CD14-positive monocyte (primary cell): Measurements from ENCODE around the gene CDC73. TPM values are rescaled to one million over a fixed set of nuclear protein-coding genes. Genes with fewer than 3 reads are reported as not detected.

Source experiments
- DNase-seq, 3 donors: peaks; one replicate each; pipeline ENCODE4 v3.0.0-alpha.2; 2011 to 2022
- H2AFZ ChIP-seq: 2 replicates; pipeline ENCODE4 v1.6.0; 2012; ENCODE audit warnings: mild to moderate bottlenecking, low read depth, low read length, inconsistent platforms; ENCODE audit not compliant: insufficient read depth, poor library complexity, severe bottlenecking
- H3K27ac ChIP-seq, 2 donors: 1 replicate in 1 of 2; 2 replicates in 1 of 2; pipeline ENCODE4 v1.5.1; 2012 to 2013; ENCODE audit warnings: low read length in 2 of 2, control low read depth in 1 of 2, inconsistent platforms in 1 of 2, low read depth in 1 of 2, mild to moderate bottlenecking in 1 of 2
- H3K27me3 ChIP-seq, 2 donors: one replicate each; pipeline versions ENCODE4 v1.6.0 to v1.6.1; 2011 to 2013; ENCODE audit warnings: low read length in 2 of 2; ENCODE audit not compliant: control insufficient read depth in 2 of 2, insufficient read depth in 2 of 2
- H3K36me3 ChIP-seq, 2 donors: replicated peaks in 1 of 2; 1 replicate in 1 of 2; 2 replicates in 1 of 2; pipeline versions ENCODE4 v1.5.1 to v1.6.1; 2012 to 2013; ENCODE audit warnings: low read length in 2 of 2, control low read depth in 1 of 2, inconsistent platforms in 1 of 2, mild to moderate bottlenecking in 1 of 2; ENCODE audit not compliant: insufficient read depth in 2 of 2, control insufficient read depth in 1 of 2
- H3K4me1 ChIP-seq, 2 donors: 1 replicate in 1 of 2; 2 replicates in 1 of 2; pipeline versions ENCODE4 v1.5.1 to v1.6.1; 2012 to 2013; ENCODE audit warnings: low read length in 2 of 2, control low read depth in 1 of 2, inconsistent platforms in 1 of 2, mild to moderate bottlenecking in 1 of 2, moderate library complexity in 1 of 2; ENCODE audit not compliant: insufficient read depth in 2 of 2, control insufficient read depth in 1 of 2
- H3K4me2 ChIP-seq: replicated peaks from 2 replicates; pipeline ENCODE3; 2012; ENCODE audit warnings: low read length, moderate library complexity, mild to moderate bottlenecking; ENCODE audit not compliant: poor library complexity, severe bottlenecking; ENCODE audit errors: extremely low read depth
- H3K4me3 ChIP-seq, 3 experiments: fragments of 200-600 bp in 1 of 3; sonication (generic) in 1 of 3; replicated peaks in 1 of 3; 1 replicate in 2 of 3; 2 replicates in 1 of 3; pipeline ENCODE4 v1.5.1; 2011 to 2013; ENCODE audit warnings: low read length in 3 of 3, mild to moderate bottlenecking in 3 of 3, control low read depth in 2 of 3, low read depth in 2 of 3, inconsistent platforms in 1 of 3, moderate library complexity in 1 of 3
- H3K79me2 ChIP-seq: 2 replicates; pipeline ENCODE4 v1.6.0; 2012; ENCODE audit warnings: mild to moderate bottlenecking, control low read depth, inconsistent platforms, low read length, moderate library complexity; ENCODE audit not compliant: insufficient read depth
- H3K9ac ChIP-seq: 2 replicates; pipeline ENCODE4 v1.6.0; 2017; ENCODE audit warnings: low read length, mild to moderate bottlenecking; ENCODE audit not compliant: insufficient read depth, poor library complexity, severe bottlenecking
- H3K9me3 ChIP-seq, 2 donors: replicated peaks in 1 of 2; 1 replicate in 1 of 2; 2 replicates in 1 of 2; pipeline versions ENCODE4 v1.5.1 to v1.6.1; 2012 to 2013; ENCODE audit warnings: low read length in 2 of 2, control low read depth in 1 of 2; ENCODE audit not compliant: control insufficient read depth in 1 of 2, insufficient read depth in 1 of 2
- H4K20me1 ChIP-seq: 2 replicates; pipeline ENCODE4 v1.6.0; 2012; ENCODE audit warnings: mild to moderate bottlenecking, low read length, control low read depth, moderate library complexity; ENCODE audit not compliant: insufficient read depth
- H3K27ac Mint-ChIP-seq, 7 donors: one replicate each; pipeline ENCODE4 v1.8.0; 2020; ENCODE audit warnings: mild to moderate bottlenecking in 7 of 7, mixed read lengths in 7 of 7, moderate library complexity in 6 of 7, inconsistent platforms in 2 of 7
- H3K27me3 Mint-ChIP-seq, 3 donors: one replicate each; pipeline ENCODE4 v1.8.0; 2021 to 2022; ENCODE audit warnings: low read depth in 3 of 3, mild to moderate bottlenecking in 3 of 3, mixed read lengths in 3 of 3, moderate library complexity in 3 of 3, inconsistent platforms in 1 of 3
- H3K36me3 Mint-ChIP-seq, 2 donors: one replicate each; pipeline ENCODE4 v1.8.0; 2020; ENCODE audit warnings: mixed read lengths in 2 of 2, inconsistent platforms in 1 of 2, mild to moderate bottlenecking in 1 of 2
- H3K4me1 Mint-ChIP-seq: one replicate; pipeline ENCODE4 v1.8.0; 2020; ENCODE audit warnings: mild to moderate bottlenecking, mixed read lengths
- H3K4me3 Mint-ChIP-seq, 2 donors: one replicate each; pipeline ENCODE4 v1.8.0; 2020; ENCODE audit warnings: mild to moderate bottlenecking in 2 of 2, mixed read lengths in 2 of 2, moderate library complexity in 1 of 2
- H3K9me3 Mint-ChIP-seq, 7 donors: one replicate each; pipeline ENCODE4 v1.8.0; 2020 to 2022; ENCODE audit warnings: mixed read lengths in 7 of 7, mild to moderate bottlenecking in 6 of 7, moderate library complexity in 6 of 7, inconsistent platforms in 2 of 7
- CTCF ChIP-seq: fragments of 200-600 bp; IDR thresholded peaks from one replicate; pipeline ENCODE4 v1.8.0; 2022; ENCODE audit warnings: antibody characterized with exemption, mild to moderate bottlenecking
- WGBS: methylation state at CpG from one replicate; pipeline ENCODE4 v1.1.5; 2013; ENCODE audit warnings: missing lambda C conversion rate; ENCODE audit not compliant: insufficient coverage; 5-methylcytosine and 5-hydroxymethylcytosine counted together
- intact Hi-C, 2 donors: fragments of 100-400 bp; cut with micrococcal nuclease; formaldehyde crosslinking; loops; one replicate each; pipeline versions ENCODE4 v1.15.0 to v1.15.1; 2023
- polyA plus RNA-seq, 3 donors: library from polyadenylated mRNA; depleted of rRNA in 1 of 3; unstranded in 2 of 3; stranded (reverse) in 1 of 3; fragments of 300-500 nt in 2 of 3; fragments of >200 nt in 1 of 3; fragmentation: Illumina TruSeq in 2 of 3; gene quantifications; 1 replicate in 2 of 3; 2 replicates in 1 of 3; pipeline ENCODE4 v1.2.3, GENCODE V29; 2012 to 2021

The CDC73 gene
- polyA plus RNA-seq, 3 donors, result 14.2 to 60.3 (median 57.2) TPM

GRCh38 chr1:193293726-193294125 lies 171.9 kb downstream of the CDC73 start:
- WGBS, result no CpG with 5 or more reads among the region's 2 CpGs
- H4K20me1 ChIP-seq, result no peaks in the 10 kb centered on the region
- H3K27ac ChIP-seq, result no peak overlapping the region
- no peak overlapping the region for H3K27ac Mint-ChIP-seq
- no peaks in the 10 kb centered on the region for H3K27me3 ChIP-seq
- peaks cover 0 to 6% of the 10 kb centered on the region in 2 donors for H3K9me3 ChIP-seq
- H3K9ac ChIP-seq, result no peak overlapping the region
- peaks cover 3 to 17% (median 8%) of the 10 kb centered on the region in 7 donors for H3K9me3 Mint-ChIP-seq
- H3K36me3 Mint-ChIP-seq, result no peaks in the 10 kb centered on the region
- H3K27me3 Mint-ChIP-seq, result peaks cover 0 to 2% (median 0%) of the 10 kb centered on the region in 3 donors
- TF ChIP-seq CTCF, result no peak
- H3K36me3 ChIP-seq, result no peaks in the 10 kb centered on the region
- no peaks in the 10 kb centered on the region for H3K79me2 ChIP-seq
- intact Hi-C loops, result no loop called here
- H3K4me1 ChIP-seq, result no peaks in the 10 kb centered on the region
- no peak overlapping the region for H2AFZ ChIP-seq
- H3K4me2 ChIP-seq, result no peak overlapping the region
- DNase-seq, result no peak
- H3K4me3 ChIP-seq, result no peak overlapping the region
- no peaks in the 10 kb centered on the region for H3K4me1 Mint-ChIP-seq
- no peak overlapping the region for H3K4me3 Mint-ChIP-seq

- DNase-seq, result no peak
- no peaks in the 10 kb centered on the region for H4K20me1 ChIP-seq
- H3K27me3 Mint-ChIP-seq, result peaks cover 0 to 2% (median 1%) of the 10 kb centered on the region in 3 donors
- H3K4me1 Mint-ChIP-seq, result peaks cover 2% of the 10 kb centered on the region
- no peak overlapping the region for H3K27ac ChIP-seq
- no CpG with 5 or more reads among the region's 1 CpG for WGBS
- peaks cover 0 to 6% of the 10 kb centered on the region in 2 donors for H3K9me3 ChIP-seq
- no peak overlapping the region for H2AFZ ChIP-seq
- TF ChIP-seq CTCF, result no peak
- no peak overlapping the region for H3K4me3 ChIP-seq
- no peaks in the 10 kb centered on the region for H3K36me3 ChIP-seq
- peaks cover 4 to 15% (median 7%) of the 10 kb centered on the region in 7 donors for H3K9me3 Mint-ChIP-seq
- H3K79me2 ChIP-seq, result no peaks in the 10 kb centered on the region
- no peaks in the 10 kb centered on the region for H3K36me3 Mint-ChIP-seq
- H3K27ac Mint-ChIP-seq, result no peak overlapping the region
- no peaks in the 10 kb centered on the region for H3K4me1 ChIP-seq
- no peak overlapping the region for H3K9ac ChIP-seq
- no peaks in the 10 kb centered on the region for H3K27me3 ChIP-seq
- H3K4me3 Mint-ChIP-seq, result no peak overlapping the region
- intact Hi-C loops, result no loop called here
- H3K4me2 ChIP-seq, result no peak overlapping the region
Observed at GRCh38 chr1:193299038-193299437, 177.2 kb downstream of the CDC73 start.
